Smooth muscle cell of the coronary artery (primary cell): Measurements from ENCODE around the gene SOST. TPM values are rescaled to one million over a fixed set of nuclear protein-coding genes. Genes with fewer than 3 reads are reported as not detected.

Source experiments
- total RNA-seq: library from RNA; depleted of rRNA; stranded (reverse); fragments of >200 nt; gene quantifications from 2 replicates; pipeline ENCODE4 v1.2.3, GENCODE V29; 2014; ENCODE audit warnings: low replicate concordance

SOST gene
- 115 TPM in 1 of 2 replicates, not detected in the other for total RNA-seq

DNA sequence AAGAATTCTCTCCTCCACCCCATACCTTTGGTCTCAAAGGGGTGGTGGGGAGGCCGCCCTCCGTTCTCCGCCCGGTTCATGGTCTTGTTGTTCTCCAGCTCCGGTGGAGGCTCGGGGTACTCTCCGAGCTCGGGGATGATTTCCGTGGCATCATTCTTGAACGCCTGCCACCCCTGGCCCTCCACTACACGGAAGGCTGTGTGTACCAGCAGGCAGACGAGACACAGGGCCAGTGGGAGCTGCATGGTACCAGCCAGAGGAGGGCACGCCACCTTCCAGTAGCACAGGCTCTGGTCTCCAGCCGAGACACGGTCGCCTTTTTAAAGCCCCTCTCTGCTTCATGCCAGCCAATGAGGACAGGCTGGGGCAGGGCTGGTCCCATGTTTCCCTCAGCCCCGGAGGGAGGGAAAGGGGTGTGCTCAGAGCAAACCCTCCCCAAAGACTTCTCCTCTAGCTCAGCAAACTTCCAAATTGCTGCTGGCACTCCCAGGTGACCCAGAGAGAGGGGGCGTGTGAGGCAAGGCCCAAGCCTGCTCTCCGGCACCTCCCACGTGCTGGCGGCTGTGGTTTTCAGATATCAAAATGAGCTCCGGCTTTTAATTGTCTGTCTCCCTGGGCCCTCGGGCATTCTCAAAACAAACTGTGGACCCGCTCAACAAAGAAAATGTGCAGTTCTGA, at the start of gene SOST:
TSS of gene SOST (minus strand) at position 295 of the 678 bp plus-strand sequence. CDS start at position 245, 50 bp downstream.

DNA sequence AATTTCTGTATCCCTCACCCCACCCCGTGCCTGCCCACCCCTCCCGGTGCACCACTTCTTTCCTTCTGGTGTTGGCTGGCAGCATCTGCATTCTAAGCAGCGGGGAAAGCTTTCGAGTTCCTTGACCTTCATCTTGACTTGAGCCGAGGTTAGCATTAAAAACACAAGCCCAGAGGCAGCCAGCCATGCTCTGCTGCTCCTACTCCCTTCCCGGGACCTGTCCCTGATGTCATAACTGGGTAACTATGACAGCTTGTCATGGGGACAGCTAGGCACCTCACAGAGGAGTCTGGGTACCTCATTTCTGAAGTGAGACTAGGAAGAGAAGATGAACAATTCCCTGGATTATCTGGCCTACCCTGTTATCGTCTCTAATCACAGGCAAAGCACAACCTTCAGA, 21.5 kb upstream of the SOST start, which contains the start of gene CFAP97D1:
TSS of gene CFAP97D1 (plus strand) at position 301 of the 400 bp plus-strand sequence. CDS start at position 329, 28 bp downstream.

DNA sequence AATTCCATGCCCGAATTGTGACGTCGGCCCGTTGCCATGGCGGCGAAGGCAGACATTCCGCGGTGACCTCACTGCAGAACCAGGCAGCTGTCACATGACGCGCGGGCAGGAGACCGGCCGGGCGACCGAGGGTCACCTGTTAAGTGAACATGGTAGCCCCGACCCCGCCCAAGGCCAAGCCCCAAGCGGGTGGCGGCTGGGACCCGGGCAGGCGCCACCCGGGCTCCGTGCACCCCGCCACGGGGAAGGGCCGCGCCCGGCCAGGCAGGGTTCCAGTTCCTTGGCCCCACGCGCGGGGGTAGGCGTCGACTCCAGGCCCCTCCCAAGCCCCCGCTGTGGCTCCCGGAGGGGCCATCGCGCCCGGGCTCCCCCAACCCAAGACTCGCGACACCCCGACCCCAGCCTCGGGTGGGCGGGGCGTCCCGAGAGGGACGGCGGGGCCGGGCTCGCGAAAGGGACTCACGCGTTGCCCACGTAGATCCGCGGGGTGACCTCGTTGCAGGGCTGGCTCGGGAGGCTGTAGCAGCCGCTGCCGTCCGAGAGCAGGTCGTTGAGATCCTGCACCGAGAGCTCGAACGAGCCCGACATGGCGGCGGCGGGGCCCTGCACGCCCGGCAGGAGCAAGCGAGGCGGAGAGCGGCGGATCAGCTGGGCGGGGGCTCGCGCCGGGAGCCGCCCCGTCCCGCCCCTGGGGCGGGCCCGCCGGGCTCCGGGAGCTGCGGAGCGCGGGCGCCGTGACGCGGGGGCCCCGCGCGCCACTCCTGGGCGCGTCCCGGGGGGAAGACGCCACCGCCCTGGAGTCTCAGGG, 19.9 kb upstream of the SOST start, which contains the start of gene DUSP3:
TSS of gene DUSP3 (minus strand) at position 641 of the 808 bp plus-strand sequence. CDS start at position 588, 53 bp downstream.

Other genes starting within 250 kb of the SOST start
- 0.23 and 2.9 TPM in 2 replicates for gene ETV4, start 212.5 kb downstream of the SOST start, total RNA-seq
- gene MEOX1, start 96.9 kb downstream of the SOST start, total RNA-seq = under 0.01 and 0.75 TPM in 2 replicates
- gene DUSP3, start 20.2 kb upstream of the SOST start, total RNA-seq = 35.2 and 52.0 TPM in 2 replicates
- gene CFAP97D1, start 21.6 kb upstream of the SOST start, total RNA-seq = under 0.01 TPM in 1 of 2 replicates, not detected in the other
- gene MPP3, start 74.4 kb upstream of the SOST start, total RNA-seq = 10.4 and 10.5 TPM in 2 replicates
- not detected in 2 replicates for gene CD300LG, start 88.4 kb upstream of the SOST start, total RNA-seq
- gene MPP2, start 148.7 kb upstream of the SOST start, total RNA-seq = 2.9 and 3.0 TPM in 2 replicates
- not detected in 2 replicates for gene PPY, start 183.7 kb upstream of the SOST start, total RNA-seq
- not detected in 2 replicates for gene PYY, start 195.1 kb upstream of the SOST start, total RNA-seq
- 0.59 and 0.98 TPM in 2 replicates for gene NAGS, start 245.8 kb upstream of the SOST start, total RNA-seq